Hematopoietic multipotent progenitor cell treated with erythropoietin and hydrocortisone succinate and interleukin-3 and kit ligand, for 17 days (in vitro differentiated cells): Measurements from ENCODE around the gene COQ5.
A peak's percentile ranks its signal among the peaks of the same experiment; 100 is the strongest.
"Not testable (repeated sequence)": the region's sequence is repeated elsewhere in the genome, so short reads cannot be mapped to it uniquely, and the experiment has no call there.

Source experiments
- DNase-seq: peaks from one replicate; pipeline ENCODE4 v3.0.0-alpha.2; 2015; ENCODE audit warnings: low spot score

The COQ5 gene, protein sequence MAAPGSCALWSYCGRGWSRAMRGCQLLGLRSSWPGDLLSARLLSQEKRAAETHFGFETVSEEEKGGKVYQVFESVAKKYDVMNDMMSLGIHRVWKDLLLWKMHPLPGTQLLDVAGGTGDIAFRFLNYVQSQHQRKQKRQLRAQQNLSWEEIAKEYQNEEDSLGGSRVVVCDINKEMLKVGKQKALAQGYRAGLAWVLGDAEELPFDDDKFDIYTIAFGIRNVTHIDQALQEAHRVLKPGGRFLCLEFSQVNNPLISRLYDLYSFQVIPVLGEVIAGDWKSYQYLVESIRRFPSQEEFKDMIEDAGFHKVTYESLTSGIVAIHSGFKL

DNA sequence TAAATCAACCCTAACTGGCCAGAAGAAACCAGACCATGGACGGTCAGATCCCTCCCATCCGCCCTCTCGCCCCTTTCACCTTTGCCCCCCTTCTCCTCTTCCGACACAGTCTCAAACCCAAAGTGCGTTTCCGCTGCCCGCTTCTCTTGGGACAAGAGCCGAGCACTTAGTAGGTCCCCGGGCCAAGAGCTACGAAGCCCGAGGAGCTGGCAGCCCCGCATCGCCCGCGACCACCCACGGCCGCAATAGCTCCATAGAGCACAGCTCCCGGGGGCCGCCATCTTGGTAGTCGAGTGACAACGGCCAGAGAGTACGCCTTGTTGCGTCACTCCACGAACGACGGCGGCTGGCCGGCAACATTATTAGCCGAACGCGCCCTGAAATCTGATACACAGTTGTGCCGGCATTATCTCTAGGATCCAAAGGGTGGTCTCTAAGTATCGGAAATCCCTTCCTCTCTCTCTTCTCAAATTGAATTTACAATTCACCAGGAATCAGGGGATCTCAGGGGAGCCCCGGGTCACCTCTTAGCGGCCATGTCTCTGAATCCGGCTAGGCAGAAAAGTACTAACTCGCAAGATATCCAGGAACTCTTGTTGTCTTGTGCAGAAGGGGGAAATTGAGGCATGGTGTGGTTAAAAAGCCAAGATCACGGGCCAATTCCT, at the start of gene COQ5:
COQ5 (minus strand) TSS at position 298 of the 665 bp plus-strand sequence; CDS start at position 281, 17 bp downstream.
- DNase-seq: peak; percentile 88

DNA sequence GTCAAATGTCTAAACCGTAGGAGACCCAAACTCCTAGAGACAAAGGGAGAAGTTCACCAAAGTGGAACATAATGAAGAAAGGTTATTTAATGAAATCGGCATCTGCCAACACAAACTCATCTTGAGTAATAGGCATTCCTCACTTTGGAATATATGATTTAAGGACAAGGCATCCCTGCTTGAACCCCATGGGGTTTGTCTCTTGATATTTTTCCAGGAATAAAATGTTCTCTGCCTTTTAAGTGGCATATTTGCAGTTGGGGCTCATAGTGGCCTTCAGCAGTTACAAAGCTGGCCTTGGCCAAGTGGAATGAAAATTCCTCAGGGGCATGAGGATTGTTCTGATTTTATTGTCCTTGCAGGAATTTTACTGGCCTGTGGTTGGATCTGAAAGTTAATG, 45.1 kb upstream of the COQ5 start:
- no peak for DNase-seq

DNA sequence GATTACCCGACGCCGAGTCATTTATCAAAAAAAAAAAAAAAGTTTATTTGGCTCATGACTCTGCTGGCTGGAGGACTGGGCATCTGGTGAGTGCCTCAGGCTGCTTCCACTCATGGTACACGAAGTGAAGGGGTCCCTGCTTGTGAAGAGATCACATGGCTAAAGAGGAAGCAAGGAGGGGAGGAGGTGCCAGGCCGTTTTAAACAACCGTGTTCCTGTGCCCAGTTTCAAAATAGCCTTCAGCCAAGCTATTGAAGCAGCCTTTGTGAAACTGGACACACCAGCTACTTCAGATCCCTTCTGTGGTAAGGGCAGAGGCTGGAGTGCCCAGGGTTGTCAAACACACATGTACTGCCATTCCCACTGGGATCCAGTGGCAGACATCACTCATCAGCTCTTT, 44.6 kb upstream of the COQ5 start:
- DNase-seq: peak; percentile 35

DNA sequence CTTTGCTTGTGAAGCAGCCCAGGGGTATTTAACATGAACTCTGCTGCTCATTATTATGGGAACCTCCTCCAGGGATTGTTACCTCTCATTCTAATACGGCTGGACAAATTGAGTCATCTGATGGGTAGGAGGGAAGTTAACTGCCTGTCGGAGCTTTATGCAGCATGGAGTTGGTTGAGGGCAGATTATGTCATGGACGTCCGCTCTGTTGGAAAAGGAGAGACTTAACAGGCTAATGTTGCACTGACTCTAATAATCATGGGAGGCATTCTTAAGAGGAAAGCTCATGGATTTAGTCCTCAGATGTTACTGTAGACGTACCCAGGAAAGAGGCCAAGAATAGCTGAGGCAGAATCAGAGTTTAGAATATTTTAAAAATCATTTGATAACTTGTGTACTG, 42.3 kb upstream of the COQ5 start:
- DNase-seq: no peak

DNA sequence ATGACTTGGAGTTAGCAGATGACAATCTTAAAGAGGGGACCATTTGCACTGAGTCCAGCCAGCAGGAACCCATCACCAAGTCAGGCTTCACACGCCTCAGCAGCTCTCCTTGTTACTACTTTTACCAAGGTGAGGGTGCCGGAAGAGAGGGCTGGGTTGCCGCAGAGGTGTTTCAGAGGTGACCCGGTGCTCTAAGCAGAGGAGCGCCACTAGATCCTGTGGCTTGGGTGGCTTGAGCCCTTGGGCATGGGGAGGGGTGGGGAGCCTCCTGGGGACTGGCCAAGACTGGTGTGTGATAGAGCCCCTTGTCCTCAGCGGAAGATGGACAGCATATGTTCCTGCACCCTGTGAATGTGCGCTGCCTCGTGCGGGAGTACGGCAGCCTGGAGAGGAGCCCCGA, 34.5 kb upstream of the COQ5 start:
- no peak for DNase-seq

DNA sequence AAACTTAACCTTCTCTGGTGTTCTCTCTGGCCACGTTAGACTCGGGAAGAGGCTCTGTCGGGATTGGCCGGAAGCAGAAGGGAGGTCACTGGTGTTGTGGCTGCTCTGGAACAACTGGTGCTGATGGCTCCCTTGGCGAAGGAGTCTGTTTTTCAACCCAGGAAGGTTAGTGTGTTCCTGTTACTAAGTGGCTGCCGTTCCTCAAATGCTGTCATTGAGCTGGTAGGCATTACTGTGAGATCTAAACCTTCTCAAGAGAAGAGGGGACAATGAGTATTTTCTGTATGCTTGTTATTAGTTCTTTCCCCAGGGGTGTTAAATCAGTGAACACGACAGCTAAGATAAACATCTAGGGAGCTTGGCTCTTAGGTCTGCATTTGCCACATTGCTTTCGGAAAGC, 33.9 kb upstream of the COQ5 start:
- no peak for DNase-seq

DNA sequence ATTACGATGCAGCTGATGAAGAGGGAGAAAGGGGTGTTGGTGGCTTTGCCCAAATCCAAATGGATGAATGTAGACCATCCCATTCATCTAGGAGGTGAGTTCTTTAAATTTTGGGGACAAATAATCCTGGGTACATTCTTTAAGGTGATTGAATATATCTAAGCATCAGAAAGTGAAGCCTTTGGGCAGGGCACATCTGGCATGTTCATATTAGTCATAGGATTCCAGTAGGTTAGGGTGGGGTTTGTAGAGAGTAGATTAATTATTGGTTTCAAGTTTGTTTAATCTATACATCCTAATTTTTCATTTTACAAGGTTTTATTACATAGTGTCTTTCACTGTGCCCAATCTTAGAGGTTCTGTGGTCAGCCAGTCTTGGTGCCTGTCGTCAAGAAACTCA, 28.6 kb upstream of the COQ5 start:
- DNase-seq: no peak

DNA sequence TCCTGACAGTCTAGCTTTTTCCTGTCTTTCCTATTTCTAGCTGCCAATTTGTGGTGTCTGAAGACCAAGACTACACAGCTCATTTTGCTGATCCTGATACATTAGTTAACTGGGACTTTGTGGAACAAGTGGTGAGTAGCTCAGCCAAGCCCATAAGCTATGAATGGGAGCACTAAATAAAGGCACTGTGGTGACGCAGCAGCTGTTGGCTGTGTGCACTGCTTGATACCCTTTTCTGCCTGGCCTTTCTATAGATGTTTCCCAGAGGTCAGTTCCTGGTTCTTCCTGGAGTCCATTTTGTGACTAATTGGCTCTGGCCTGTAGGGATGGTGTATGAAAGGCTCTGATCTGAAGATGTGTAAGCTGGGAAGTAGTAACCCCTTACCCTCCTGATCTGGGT, 25.7 kb upstream of the COQ5 start:
- no peak for DNase-seq

DNA sequence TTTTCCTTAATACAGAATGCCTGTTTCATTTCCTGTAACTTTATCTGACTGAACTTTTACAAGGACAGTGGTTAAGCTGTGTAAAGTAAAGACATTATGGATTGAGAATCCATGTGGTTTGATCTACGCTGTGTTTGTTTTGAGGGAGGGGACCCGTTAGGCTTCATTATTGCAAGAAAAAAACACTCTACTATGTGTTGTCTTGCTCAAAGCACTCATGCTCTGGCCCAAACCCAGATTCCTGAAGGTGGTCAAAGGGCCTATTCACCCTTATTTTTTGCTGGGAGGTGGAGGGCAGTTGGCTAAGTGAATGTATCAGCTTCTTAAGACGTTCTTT, 17.1 kb upstream of the COQ5 start:
- DNase-seq: no peak

DNA sequence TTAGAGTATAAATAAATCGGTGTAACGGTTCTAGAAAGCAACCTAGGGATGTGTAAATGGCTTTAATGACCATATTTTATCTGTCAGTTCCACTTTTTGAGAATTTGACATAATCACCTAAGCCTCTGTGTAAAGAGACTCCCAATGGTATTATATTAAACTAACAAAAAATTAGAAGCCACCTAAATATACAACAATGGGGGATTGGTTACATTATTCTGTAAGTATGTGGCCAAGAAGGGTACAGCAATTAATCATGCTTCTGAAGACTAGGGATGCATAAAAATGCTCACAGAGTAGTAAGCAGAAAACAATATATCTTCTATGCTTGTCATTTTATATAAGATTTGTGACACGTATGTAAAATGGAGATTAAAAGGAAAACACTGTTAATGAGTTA, 15.7 kb upstream of the COQ5 start:
- DNase-seq: no peak

DNA sequence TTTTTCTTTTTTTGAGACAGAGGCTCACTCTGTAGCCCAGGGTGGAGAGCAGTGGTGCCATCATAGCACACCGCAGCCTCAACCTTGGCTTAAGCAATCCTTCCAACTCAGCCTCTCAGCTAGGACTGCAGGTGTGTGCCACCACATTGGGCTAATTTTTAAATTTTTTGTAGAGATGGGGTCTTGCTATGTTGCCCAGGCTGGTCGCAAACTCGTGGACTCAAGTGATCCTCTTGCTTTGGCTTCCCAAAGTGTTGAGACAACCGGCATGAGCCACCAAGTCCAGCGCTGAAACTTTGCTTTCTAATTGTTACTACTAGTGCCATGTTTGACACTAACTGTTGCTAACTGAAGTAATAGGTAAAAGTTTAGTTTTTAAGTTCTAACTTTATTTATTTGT, 13.2 kb upstream of the COQ5 start:
- DNase-seq: no peak

DNA sequence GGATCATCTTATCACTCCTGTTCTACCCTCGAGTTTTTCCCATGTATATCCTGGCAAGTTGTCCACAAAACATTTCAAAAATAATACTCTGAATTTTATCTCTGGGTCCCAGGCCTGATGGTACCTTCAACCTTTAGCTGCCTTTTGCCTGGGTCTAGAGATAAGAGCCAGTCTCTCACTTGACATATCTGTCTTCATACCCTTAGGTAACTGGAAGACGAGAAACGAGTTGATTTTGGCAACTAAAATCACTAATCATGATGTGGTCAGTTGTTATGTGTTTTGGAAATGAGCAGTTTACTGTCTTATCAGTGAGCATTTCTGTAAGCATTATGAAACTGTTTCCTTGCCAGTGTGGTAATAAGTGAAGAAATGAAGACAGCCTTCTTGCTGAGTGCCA, 11.5 kb upstream of the COQ5 start:
- peak; percentile 89 for DNase-seq

DNA sequence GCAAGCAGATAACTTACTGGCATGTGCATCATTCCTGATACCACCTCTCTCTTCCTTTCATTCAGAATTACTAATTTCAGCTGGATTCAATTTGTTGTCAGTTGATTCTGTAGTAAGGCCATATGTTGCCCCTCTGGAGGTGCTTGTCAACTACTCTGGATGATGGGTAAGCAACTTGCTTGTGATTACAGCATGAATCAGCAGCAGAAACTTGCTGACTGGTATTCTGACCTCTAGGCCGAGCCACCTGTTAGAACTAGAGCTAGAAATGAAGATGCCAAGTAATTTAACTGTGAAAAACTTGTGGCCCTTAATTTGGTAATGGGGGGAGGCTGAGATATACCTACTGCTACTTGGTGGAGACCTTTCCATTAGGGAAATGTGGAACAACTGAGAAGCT, 10.3 kb upstream of the COQ5 start:
- peak; percentile 91 for DNase-seq

DNA sequence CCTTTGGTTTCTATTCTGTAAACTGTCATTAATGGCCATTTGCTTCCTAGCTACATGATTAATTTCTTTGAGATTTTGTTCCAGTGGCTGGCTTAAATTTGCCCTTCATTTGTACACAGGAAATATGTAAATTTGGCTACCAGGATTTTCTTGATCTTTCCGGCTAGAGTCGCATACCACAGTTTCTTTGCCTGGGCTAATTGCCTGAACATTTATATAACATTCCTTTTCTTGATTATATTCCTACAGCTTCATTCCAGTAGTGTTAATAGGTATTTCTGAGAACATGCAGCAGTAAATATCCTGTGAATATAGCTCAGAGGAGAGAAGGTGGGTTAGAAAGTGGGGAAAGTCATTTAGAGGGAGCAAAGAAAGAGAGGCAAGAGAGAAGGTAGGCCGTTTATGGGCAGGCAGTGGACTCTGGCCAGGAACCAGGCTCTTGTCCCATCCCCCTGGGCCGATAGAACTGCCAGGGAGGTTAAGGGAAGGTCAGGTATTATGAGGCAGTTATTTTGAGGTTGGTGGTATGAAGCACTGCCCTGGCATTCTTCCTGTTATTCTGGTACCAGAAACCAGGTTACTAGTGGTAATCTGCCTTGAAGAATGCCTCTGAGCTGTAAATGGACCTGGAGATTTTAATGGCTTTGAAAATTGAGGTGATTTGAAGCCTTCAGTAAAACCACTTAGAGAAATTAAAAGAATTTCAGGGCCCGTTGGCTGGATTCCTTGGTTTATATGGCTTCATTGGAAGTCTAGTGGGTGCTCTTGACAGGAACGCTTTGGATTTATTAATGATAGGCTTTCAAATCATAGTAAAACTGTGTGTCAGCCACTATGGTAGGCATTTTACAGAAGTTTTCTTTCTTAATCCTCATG, 9.6 kb upstream of the COQ5 start:
- peak; percentile 69 for DNase-seq

DNA sequence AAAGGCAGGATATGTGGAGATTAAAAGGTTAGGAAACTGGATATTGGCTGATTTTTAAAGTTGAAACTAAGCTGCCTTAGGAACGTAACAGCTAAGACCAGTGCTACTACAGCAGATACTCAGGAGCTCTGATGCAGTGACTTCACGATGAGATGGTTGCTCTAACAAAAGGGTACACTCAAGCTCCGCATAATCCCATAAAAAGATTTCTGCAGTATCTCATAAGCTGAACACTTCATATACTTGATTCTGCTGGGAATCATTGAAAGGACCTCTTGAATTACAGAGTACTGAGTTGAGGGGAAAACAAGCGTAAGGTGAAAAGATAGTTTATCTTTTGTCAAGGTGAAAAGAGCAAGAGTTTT, 8.9 kb upstream of the COQ5 start:
- DNase-seq: peak; percentile 49

DNA sequence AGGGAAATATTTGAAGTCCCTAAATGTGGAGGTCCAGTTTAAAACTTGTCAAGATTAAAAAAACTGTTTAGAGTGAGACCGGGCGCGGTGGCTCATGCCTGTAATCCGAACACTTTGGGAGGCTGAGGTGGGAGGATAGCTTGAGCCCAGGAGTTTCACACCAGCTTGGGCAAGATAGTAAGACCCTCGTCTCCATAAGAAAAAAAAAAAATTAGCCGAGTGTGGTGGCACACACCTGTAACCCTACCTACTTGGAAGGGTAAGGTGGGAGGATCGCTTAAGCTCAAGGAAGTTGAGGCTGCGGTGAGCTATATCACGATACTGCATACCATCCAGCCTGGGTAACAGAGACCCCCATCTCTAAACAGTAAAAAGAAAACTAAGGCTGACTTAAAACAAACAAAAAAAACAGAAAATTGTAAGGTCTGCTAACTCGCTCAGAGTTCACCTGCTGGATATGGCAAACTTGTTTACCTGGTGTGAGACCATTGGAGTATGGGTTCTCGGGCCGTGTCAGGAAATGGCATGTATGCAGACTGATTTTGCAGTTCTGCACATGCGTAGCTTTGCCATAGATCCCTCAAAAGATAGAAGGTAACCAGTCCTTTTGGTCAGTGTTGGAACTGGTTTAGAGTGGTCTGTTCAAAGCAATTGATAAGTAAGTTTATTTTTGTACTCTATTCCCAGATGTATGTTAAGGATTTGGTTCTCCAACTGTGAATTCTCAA, 7.3 kb upstream of the COQ5 start:
- DNase-seq: peak; percentile 78

DNA sequence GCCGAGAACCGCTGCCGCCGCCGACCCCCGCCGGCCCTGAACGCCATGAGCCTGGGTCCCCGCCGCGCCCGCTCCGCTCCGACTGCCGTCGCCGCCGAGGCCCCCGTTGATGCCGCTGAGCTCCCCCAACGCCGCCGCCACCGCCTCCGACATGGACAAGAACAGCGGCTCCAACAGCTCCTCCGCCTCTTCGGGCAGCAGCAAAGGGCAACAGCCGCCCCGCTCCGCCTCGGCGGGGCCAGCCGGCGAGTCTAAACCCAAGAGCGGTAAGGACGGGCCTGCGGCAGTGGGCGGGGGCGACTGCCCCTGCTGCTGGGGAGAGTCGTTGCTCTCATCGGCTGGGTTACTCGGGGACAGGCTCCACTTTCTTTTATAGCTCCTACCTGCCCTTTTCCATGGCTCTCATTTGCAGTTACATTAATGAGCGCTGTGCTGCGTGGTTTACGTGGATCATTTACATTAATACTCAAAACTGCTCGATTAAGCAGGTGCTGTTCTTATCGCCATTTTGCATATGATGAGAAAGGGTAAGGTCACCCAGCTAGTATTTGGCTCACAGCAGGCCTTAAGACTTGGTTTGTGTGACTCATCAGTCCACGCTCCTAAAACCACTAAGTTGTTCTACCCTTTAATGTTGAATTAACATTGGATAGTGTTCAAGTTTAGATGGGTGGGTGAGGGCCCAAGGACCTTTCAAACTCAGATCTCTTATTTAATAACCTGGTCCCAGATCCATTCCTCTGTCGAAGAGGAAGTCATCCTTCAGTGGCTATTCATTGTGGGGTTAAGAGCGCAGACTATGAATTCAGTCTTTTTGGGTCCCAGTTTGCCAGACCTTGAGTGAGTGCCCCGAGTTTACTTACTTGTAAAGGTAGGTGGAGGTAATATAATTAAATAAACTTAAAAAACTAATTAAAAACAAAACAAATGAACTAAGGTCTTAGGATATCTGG, 6.0 kb upstream of the COQ5 start:
- DNase-seq: peak; percentile 91

DNA sequence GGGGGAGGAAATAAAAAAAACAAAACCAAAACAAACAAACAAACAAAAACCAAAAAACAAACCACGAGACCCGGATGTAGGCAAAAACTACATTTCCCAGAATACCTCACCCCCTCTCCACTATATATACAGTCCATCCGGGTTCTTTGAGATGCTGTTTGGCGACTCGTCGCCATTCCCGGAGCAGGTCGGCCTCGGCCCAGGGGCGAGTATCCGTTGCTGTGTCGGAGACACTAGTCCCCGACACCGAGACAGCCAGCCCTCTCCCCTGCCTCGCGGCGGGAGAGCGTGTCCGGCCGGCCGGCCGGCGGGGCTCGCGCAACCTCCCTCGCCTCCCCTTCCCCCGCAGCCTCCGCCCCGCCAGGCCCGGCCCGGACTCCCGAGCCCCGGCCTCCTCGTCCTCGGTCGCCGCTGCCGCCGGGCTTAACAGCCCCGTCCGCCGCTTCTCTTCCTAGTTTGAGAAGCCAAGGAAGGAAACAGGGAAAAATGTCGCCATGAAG, 5.3 kb upstream of the COQ5 start, which contains the start of gene RNF10:
RNF10 (plus strand) TSS at position 154 of the 500 bp plus-strand sequence. CDS start 456 bp downstream, outside the sequence.
- peak; percentile 96 for DNase-seq

DNA sequence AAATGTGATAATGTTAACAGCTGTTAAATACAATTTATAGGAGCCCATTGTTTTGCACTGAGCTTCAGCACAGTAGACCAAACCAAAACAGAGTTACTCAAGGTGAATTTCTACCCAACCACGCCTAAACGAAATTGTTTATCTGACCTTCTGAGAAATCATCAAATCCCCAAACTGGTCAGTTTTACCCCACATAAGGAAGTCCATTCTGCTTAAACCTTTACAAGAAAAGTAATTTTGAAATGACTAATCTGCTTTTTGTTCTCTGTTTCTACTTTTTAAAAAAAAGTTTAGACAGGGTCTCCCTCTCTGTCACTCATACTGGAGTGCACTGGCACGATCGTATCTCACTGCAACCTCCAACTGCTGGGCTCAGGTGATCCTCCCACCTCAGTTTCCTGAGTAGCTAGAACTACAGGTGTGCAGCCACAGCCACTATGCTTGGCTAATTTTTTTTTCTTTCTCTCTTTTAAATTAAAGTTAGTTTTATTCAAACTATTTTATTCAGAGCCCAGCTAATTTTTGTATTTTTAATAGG, 3.8 kb upstream of the COQ5 start:
- no peak for DNase-seq

DNA sequence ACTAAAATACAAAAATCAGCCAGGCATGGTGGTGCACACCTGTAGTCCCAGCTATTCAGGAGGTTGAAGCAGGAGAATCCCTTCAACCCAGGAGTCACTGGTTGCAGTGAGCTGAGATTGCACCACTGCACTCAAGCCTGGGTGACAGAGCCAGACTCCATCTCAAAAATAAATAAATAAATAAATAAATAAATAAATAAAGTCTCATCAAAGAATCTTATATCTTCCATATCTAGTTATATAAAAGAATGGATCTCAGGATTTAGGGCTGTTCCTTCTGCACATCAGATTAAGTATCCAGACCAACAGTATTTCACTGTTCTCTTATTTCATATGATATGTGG, 1.4 kb upstream of the COQ5 start:
- not testable (repeated sequence) for DNase-seq
